GM12873 (cell line): Measurements from ENCODE around the gene SAE1.

Experiments used
- TF ChIP-seq, protein P1 (sequence below): IDR thresholded peaks from 2 replicates; pipeline ENCODE4 v1.5.1; 2012; ENCODE audit warnings: low read depth, mild to moderate bottlenecking, moderate library complexity, low read length, control low read depth; ENCODE audit not compliant: insufficient read depth; ENCODE audit errors: missing control alignments

Gene SAE1

GRCh38 chr19:47230921-47231214, 100.2 kb downstream of the SAE1 start, which contains the start of gene BBC3:
Gene BBC3, minus strand, starts transcription at chr19:47231199. Its CDS starts 2,768 bp downstream, at chr19:47228431.
- TF ChIP-seq, protein P1, sequence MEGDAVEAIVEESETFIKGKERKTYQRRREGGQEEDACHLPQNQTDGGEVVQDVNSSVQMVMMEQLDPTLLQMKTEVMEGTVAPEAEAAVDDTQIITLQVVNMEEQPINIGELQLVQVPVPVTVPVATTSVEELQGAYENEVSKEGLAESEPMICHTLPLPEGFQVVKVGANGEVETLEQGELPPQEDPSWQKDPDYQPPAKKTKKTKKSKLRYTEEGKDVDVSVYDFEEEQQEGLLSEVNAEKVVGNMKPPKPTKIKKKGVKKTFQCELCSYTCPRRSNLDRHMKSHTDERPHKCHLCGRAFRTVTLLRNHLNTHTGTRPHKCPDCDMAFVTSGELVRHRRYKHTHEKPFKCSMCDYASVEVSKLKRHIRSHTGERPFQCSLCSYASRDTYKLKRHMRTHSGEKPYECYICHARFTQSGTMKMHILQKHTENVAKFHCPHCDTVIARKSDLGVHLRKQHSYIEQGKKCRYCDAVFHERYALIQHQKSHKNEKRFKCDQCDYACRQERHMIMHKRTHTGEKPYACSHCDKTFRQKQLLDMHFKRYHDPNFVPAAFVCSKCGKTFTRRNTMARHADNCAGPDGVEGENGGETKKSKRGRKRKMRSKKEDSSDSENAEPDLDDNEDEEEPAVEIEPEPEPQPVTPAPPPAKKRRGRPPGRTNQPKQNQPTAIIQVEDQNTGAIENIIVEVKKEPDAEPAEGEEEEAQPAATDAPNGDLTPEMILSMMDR: no peak

GRCh38 chr19:47231215-47232054, 100.8 kb downstream of the SAE1 start:
- TF ChIP-seq, protein P1: no peak

DNA sequence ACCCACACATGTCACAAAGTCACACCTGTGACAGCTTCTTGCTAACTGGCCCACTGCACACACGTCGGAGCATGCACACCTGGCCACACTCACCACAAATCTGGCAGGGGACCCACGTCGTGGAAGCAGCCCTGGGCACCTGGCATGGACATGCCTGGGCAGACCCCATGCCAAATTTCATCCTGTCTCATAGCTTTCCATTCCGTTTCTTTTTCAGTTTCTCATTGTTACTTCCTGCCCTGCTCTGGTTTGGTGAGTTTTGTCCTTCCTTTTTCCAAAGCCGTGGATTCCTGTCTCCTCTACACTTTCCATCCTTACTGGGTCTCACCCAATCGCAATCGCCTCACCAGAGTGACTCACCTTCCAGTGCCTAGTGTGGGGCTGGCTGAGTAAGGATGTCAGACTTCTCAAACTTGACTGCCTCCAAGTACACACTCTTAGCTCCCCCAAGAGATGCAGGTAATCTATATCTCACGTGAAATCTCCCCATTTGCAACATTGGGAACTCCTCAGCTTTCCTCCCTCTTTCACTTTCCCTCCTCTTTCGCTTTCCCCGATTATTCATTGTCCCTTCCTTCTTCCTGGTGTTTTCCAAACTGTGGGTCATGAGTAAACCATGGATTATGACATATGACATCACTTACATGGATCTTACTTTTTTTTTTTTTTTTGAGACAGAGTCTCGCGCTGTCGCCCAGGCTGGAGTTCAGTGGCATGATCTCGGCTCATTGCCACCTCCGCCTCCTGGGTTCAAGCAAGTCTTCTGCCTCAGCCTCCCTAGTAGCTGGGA, 102.0 kb downstream of the SAE1 start:
- TF ChIP-seq, protein P1: no peak

- TF ChIP-seq, protein P1: no peak
Measured at GRCh38 chr19:47236072-47236675, 105.5 kb downstream of the SAE1 start.

GRCh38 chr19:47239152-47239551, 108.5 kb downstream of the SAE1 start:
- TF ChIP-seq, protein P1: no peak

GRCh38 chr19:47239610-47240296, 109.1 kb downstream of the SAE1 start:
- TF ChIP-seq, protein P1: no peak
